CD4-positive, alpha-beta T cell treated with Interleukin-15 for 1 hour (primary cell): ENCODE results near the gene FBF1.

ENCODE experiments used
- DNase-seq: peaks from one replicate; pipeline ENCODE4 v3.0.0-alpha.2; 2020

The FBF1 gene

GRCh38 chr17:75950855-75951554 lies 10.2 kb upstream of the FBF1 start:
- no peak for DNase-seq

- DNase-seq, result no peak
These were observed 9.6 kb upstream of the FBF1 start for GRCh38 chr17:75950421-75950820.

- no peak for DNase-seq
These were observed 4.4 kb upstream of the FBF1 start for GRCh38 chr17:75945211-75945610.

- no peak for DNase-seq
These were observed 2.6 kb upstream of the FBF1 start for GRCh38 chr17:75943491-75943890.

GRCh38 chr17:75942473-75942872 lies 1.6 kb upstream of the FBF1 start:
- no peak for DNase-seq

DNA sequence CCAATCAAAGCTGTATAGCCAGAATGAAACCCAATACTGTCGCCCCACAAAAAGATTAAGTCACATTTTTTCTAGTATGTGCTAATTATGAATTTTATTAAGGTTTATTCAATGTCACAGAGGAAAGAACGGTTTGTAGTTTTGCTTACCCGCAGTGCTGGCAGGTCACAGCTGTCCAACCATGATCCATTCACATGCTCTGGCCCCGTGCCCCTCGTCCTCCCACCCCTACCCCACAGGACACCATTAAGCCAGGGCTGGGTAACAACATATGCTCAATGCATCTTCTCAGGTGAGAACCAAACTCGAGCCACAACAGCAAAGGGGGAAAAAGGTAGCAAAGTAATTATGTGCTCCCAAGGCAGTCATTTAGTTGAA lies 589 bp upstream of the FBF1 start:
- no peak for DNase-seq

GRCh38 chr17:75937652-75938051 lies 3.2 kb downstream of the FBF1 start:
- no peak for DNase-seq

DNA sequence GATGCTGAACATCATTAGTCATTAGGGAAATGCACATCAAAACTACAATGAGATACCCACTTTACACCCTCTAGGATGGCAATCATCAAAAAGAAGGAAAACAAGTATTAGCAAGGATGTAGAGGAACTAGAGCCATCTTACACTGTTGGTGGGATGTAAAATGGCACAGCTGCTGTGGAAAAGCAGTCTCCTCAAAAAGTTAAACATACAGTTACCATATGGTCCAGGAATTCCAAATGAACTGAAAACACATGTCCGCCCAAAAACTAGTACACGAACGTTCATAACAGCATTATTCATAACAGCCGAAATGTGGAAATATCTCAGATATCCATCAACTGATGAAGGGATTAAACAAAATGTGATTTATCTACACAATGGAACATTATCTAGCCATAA lies 7.0 kb downstream of the FBF1 start:
- DNase-seq, result no peak

DNA sequence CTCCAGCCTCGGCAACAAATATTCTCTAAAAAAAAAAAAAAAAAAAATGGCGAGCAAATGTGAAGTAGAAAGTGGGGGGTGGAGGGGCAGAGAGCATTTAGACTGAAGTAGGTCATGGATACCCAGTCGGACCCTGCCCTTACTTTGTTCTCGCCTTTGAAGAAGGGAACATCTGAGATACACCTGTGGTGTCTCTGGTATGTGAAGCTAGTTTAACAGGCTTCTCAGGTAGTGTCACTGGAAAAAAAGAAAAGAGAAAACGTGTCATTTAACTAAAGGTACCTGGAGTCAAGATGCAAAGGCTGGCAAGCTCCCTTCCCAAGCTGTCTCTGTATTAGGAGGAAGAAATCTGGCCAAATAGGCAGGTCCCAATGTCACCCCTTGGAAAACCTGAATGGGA lies 8.0 kb downstream of the FBF1 start:
- DNase-seq, result no peak

- DNase-seq, result no peak
These were observed 9.8 kb downstream of the FBF1 start for GRCh38 chr17:75931062-75931461.

DNA sequence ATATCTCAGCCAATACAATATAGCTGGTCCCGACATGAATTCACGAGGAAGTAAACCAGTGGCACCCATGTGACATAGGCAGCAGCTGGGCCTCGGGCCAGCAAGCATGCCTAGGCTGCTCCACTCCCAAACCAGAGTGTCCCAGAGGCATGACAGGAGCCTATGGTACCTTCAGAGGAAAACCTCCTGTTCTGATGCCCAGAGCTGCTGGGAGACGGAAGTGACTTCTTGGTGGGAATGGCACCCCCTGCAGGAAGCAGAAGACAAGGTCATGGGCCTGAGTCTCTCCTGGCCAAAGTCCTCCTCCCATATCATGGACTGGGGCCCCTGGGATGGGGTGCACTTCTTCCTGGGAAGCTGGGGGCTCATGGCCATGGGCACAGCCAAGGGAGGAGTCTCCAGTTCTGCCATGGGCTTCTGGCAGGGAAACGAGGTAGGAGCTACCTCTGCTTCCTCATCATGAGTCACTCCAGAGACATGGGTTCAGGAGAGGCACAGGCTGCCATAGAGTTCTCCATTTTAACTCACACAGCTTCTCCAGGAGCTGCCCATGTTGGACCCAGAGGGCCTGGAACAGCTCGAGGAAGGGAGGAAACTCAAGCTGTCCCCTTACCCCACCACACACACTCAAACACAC lies 13.4 kb downstream of the FBF1 start:
- DNase-seq, result no peak

DNA sequence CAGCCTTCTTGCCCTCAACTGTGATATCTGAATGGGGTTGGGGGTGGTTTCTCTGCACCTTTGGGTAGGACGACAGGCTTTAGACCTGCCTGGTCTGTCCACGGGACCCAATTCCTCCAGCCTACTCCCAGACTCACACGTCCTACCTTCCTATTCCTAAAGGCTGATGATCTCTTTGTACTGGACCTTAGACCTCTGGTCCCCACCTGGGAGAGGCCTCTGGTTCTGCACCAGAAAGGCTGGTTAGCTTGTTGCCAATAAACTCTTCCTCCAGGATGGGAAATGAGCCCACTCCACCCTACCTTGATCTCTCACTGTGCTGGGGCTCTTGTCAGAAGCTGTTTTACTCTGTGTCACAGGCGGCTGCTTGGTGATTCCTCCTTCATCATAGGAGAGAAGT lies 14.4 kb downstream of the FBF1 start:
- DNase-seq, result no peak

DNA sequence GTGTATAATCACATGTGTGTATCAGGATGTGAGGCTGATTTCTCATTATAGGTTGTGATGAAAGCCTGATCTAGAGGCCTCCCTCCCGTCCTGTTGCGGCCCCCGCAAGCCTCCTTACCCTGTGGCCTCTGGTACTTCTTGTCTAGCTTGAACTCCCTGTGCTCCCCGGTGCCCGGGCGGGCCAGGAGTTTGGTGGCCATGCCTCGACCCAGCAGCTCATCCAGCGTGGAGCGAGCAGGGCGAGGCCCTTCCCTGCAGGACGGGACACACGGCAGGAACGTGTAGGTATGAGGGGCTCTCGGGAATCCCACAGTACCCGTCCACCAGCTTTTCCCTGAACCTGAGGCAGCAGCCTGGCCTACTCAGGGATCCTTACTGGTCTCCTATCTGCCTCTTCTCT lies 14.9 kb downstream of the FBF1 start:
- DNase-seq, result no peak

DNA sequence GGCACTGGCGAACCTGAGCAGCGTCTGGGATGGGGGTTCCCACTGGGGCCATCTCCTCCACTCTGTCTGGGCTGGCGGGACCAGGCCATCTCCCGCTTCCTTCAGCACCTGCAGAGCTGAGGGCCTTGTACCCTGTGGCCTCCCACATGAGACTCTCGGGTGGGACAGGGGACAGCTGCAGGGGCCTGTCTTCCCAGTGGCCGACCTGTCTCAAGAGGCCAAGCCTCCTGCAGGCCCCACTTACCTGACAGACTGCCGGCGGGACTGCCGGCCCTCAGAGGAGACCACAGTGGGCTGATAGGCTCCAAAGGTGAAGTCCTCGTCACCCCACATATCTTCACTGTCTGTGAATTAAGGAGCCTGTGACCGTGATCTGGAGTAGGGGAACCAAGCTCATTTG lies 15.7 kb downstream of the FBF1 start:
- no peak for DNase-seq

DNA sequence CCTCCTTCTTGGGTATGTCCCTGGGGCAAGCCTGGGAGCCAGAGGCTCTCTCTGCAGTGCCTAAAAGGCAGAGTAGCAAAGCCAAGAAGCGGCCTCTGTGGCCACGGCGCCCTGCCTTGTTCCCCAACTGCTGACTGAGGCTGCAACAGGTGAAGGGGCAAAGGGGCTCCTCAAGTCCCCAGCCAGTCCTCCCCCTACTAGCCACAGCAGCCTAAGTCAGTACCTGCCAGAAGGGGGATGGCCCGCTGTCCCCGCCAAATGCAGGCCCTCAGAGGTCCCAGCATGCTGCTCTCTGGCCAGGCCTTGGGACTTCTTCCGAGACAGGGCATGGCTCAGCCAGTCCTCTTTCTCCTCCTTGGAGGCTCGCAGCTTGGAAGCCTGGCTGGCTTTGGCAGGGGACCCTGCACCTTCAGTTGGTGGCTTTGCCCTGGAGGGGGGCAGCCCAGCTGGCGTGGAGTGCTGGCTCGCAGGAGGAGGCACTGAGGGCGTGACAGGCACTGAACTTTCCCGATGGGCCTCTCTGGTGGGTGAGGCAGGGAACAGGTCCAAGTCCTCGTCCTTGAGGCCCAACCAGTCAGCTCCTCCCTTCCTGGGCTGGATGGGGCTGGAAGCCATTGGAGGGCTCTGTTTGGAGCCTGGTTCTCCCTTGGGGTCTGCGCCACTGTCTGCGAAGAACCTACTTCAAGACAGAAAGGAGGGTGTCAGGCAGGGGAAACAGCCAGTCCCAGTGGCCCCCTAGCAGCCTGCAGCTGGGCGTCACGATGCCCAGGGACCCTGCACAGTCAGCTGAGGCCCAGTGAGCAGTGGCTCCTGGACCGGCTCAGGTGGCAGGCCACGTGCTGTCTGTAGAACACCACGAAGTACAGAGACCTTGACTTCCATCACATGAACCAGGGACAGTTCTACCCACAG lies 17.6 kb downstream of the FBF1 start:
- no peak for DNase-seq

GRCh38 chr17:75922173-75922961 lies 18.5 kb downstream of the FBF1 start:
- no peak for DNase-seq

GRCh38 chr17:75921596-75921995 lies 19.2 kb downstream of the FBF1 start:
- no peak for DNase-seq

DNA sequence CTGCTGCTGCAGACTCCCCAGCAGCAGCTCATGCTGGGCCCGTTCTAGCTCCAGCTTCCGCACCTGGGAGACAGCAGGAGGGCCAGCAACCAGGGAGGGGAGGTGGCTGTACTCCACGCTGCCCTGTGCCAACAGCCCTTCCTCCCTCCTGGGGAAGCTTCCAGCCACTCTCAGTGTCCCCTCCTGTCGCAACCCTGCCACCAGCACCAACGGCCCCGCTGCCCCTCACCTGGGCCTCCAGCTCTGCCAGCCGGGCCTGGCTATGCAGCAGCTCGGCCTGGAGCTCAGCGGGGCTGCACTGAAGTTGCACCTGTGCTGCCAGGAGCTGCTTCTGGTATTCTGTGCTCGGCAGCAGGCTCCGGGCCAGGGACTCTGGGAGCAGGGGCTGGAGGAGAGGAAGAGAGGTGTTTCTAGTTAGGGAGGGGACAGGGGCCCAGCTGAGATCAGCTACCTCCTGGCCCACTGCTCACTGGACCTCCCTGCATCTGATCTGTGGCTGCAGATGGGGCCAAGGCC lies 20.7 kb downstream of the FBF1 start:
- DNase-seq, result no peak

DNA sequence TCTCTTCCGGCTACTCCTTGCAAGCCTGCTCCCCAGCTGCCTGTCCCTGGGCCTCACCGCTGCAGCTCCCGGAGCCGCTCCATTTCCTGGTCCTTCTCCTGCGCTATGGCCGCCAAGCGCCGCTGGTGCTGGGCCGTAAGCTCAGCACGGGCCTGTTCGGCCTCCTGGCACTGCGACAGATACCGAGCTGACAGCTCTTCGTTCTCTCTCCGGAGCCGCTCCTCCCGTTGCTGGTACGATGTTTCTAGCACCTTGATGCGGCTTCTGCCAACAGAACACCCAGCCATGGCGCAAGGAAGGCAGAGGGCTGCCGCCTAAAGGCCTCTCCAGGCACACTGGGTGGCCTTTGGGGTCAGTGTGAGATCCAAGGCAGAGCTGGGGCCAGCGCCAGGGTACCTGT lies 21.2 kb downstream of the FBF1 start:
- DNase-seq, result no peak

GRCh38 chr17:75917917-75918445 lies 22.9 kb downstream of the FBF1 start:
- no peak for DNase-seq

DNA sequence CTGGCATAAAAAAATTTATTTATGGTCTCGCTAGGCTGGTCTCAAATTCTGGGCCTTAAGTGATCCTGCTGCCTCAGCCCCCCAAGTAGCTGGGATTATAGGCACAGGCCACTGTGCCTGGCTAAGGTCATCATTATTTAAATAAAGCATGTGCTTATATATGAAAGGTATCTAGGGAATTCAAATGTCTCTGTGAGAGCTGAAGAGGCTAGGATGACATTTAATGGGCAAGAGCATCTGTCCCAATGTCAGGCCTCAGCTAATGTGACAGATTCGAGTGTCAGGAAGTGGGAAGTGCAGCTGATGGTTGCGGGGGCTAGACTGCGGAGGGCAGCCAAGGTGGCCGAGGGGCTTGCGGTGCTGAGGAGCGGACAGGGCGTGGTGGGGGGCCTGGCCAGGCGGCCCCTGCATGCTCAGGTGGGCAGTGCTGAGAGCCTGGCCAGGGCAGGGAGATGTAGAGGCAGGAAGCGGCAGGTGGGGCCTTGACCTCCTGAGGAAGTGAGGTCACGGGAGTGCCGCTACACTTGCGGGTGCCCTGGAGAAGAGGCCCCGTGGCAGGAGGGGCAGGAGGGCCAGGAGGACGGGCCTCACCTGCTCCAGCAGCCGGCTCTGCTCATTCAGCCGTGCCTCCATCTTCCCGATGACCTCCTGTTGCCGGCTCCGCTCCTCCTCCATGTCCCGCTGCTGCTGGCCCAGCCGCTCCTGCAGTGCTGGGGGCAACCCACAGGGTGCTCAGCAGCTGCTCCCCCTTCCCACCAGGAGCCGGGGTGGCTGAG lies 23.5 kb downstream of the FBF1 start:
- DNase-seq, result no peak

GRCh38 chr17:75915268-75915667 lies 25.6 kb downstream of the FBF1 start:
- DNase-seq, result no peak
